HG03432 (cell line): ENCODE measurements around the gene IL17REL.

Experiments used
- ATAC-seq: cut with Tn5 transposase; IDR thresholded peaks from one replicate; pipeline ENCODE4 v1.9.1; 2021; ENCODE audit warnings: mild to moderate bottlenecking, moderate library complexity; ENCODE audit not compliant: unreplicated experiment

IL17REL gene

DNA sequence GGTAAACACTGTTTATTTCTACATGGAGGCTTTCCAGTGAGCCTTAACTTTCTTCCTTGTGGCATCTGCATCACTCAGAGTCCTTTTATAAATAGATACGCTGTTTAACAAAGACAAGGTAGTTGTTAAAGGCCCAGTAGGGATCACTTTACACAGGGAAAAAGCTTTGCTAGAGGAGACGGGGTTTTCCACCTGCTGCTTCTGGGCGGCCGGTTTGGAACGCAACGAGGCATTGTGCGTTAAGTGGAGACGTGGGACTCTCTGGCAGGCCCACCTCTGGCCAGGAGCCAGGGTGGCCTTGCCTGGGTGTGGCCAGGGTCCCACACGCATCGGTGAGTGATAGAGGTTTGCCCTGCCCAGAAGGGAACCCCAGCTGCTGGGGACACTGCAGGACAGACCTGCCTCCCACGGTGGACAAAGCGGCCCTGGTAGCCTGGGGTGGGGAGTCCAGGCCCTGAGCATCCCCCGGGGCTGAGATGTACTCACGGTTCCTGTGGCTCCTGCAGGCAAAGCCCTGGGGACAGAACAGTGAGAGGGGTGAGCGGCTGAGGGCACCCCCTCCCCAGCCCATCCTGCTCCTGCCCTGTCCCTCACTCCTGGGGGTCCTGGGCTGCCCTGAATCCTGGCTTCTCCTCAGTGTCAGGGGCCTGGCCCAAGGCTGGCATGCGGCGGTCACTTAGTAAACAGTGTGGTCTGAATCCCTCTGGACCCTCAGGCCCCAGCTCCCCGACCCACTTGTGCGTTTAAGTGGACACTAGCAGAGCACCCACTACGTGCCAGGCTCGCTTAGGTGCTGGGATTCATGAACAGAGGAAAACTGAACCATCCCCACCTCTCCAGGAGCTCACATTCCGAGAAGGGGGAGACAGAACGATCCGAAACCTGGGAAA is 4.2 kb downstream of the IL17REL start:
- no peak for ATAC-seq

GRCh38 chr22:50007057-50007511 is 5.5 kb downstream of the IL17REL start:
- no peak for ATAC-seq

GRCh38 chr22:50004918-50005317 is 7.6 kb downstream of the IL17REL start:
- ATAC-seq, result no peak

DNA sequence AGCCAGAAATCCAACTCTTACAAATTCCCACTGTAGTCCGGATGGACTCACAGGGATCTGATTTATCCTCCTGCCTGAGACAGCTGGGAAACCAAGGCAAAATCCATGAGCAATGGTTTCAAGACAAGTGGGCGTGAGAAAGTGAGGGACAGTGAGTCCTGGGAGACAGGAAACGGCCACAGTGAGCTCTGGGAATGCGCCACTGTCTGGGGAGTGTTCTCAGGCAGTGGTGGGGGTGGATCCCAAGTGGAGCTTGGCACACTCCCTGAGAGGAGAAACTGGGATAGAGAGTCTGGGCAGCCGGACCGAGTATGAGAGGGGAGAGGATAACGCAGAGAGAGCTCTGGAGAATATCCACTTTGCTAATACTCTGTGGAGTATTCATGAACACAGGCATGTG is 9.8 kb downstream of the IL17REL start:
- no peak for ATAC-seq

DNA sequence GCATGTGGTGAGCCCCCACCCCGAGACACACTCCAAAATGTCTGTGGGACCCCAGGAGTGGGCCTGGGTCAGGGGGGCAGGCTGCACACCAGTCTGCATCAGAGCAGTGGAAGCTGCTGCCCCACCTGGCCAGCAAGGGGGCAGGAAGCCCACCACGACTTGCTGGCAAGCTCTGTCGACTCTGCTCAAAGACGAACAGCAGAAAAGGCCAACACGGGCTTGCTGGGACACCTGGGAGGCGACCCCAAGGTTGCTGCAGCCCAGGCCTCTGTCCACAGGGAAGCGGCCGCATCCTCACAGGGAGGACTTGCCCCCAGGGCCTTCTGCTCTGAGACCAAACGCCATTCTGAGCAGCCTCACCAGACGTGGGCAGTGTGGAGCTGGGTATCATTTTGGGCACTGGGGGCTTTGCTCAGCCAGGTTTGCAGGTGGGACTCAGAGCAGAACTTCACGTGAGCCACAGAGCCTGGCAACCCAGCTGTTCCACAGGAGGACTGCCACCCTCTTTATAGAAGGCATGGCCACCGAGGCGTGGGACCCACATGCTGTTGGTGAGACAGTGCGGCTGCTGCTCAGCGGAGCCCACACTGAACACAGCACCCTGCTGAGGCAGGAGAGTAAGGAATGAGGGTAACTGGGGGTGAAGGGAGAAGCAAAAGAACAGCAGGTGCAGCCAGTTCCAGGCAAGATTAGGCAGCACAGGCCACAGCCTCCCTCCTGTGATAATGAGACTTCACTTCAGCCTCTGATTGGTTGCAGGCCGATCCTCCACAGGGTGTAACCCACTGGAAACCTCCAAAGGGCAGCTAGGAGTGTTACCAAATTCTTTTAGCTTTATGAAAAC is 11.0 kb downstream of the IL17REL start:
- ATAC-seq, result no peak

- no peak for ATAC-seq
These were observed 11.8 kb downstream of the IL17REL start for GRCh38 chr22:50000587-50001387.

DNA sequence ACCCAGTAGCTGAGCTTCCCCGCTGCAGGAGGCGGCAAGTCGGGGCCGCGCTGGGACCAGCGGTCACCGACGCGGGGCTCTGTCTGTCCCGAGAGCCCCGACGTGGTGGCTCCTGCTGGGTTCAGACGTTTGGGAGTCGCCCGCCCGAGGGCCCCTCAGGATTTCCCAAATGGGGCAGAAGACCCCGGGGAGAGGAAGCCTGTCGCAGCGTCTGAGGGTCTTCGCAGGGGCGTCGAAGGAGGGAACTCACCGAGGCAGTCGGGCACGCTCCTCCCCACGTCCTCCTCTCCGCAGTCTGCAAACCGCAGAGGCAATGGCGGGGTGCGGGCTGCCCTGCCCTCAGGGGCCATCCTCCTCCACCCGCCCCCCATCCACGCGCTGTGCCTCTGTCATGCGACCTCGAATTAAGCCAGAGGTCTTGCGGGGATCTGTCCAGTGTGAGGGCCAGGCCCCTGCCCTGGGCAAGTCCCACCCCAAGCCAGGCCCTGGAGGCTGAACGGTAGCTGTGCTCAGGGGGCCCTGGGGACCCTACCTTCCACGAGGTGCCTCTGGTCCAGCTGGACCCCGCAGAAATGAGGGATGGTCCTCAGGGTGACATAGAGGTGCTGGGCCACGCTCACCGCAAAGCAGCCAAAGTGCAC is 12.5 kb downstream of the IL17REL start:
- no peak for ATAC-seq

GRCh38 chr22:49999063-49999945 is 13.3 kb downstream of the IL17REL start:
- ATAC-seq, result no peak

- no peak for ATAC-seq
These were observed 13.9 kb downstream of the IL17REL start for GRCh38 chr22:49998718-49999062.

- no peak for ATAC-seq
These were observed 14.4 kb downstream of the IL17REL start for GRCh38 chr22:49997932-49998717.

- ATAC-seq, result no peak
These were observed 15.3 kb downstream of the IL17REL start for GRCh38 chr22:49997251-49997599.

DNA sequence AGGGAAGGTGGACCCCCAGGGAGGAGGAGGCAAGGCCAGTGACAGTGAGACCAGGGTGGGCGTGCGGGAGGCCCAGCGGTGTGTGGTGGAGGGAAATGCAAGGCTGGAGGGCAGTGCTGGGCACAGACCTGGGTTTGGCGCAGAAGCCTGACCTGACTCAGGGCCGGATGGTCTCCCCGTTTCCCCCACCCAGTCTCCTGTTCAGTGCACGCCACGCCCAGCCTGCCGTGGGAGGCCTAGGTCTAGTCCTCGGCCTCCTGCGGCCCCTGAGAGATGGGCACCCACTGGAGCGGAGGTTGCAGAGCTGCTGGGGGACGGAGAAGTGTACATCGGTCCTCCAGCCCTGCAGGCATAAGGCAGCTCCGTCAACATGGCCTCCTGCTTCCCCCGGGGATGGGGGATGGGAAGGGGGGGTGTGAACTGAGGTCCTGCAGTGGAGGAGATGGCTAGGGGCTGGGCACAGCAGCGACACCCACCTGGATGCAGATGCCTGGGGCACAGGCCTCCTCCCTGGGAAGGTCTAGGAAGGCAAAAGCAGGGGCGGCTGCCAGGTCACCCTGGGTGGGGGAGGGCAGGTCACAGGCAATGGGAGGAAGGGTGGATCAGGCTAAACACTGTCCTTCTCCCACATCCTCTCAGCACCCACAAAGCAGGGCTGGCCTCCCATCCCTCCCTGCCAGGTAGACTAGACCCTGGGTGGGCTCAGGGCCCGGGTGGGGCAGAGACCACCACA is 15.9 kb downstream of the IL17REL start:
- ATAC-seq, result no peak

GRCh38 chr22:49996119-49996517 is 16.4 kb downstream of the IL17REL start:
- ATAC-seq, result no peak

DNA sequence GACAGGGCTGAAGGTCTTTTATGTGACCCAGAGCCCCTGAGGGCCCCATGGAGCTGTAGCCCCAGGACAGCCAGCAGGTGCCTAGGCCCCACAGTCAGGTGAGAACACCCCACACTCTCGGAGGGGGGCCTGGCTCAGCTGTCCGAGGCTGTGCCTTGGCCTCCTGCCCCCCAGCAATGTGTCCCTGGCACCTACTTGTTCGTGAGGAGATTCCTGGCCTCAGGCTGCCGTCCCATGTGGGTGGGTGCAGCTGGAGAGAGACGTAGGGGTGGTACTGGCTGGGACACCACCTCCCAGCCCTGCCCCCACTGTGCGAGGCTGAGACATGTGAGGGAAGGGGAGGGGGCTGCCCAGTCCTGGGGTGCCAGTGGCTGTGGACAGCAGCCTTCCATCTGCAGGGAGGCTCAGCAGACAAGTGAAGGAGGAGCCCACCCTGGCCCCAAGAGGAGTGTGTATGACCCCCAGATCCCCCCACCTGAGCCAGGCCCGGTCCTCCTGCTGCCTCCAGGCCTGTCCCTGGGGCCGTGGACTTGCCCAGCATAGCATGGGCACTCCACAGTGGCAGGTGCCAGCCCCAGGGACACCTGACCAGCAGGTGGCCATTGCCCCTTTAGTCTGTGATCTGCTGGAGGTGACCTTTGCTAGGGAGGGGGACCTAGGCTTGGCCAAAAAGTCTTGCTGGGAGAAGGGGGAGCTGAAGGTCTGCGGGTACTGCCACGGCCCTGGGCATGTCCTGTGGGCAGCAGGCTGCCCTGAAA is 17.0 kb downstream of the IL17REL start:
- no peak for ATAC-seq

GRCh38 chr22:49995041-49995360 is 17.6 kb downstream of the IL17REL start:
- no peak for ATAC-seq

GRCh38 chr22:49994361-49995040 is 18.1 kb downstream of the IL17REL start:
- no peak for ATAC-seq
